Astrocyte of the spinal cord (primary cell): ENCODE results near the gene FKBP2.

Experiments
- DNase-seq: peaks from one replicate; pipeline ENCODE4 v3.0.0; 2011; ENCODE audit warnings: low read depth, low spot score
- H3K4me3 ChIP-seq: 2 replicates; pipeline ENCODE4 v1.5.1; 2011; ENCODE audit warnings: low read depth, mild to moderate bottlenecking, low read length, moderate library complexity
- CTCF ChIP-seq: IDR thresholded peaks from 2 replicates; pipeline ENCODE4 v1.5.1; 2012; ENCODE audit warnings: low read depth, mild to moderate bottlenecking, low read length, inconsistent platforms
- in situ Hi-C: cut with HindIII; loops from 2 replicates; pipeline ENCODE4 v1.10.0; 2017; ENCODE audit warnings: low sequenced_read_pairs

The FKBP2 gene

GRCh38 chr11:64267207-64267945 lies 26.5 kb downstream of the FKBP2 start:
- no peak for DNase-seq
- H3K4me3 ChIP-seq: no peak overlapping the region
- in situ Hi-C loops: no loop called here
- no peak for TF ChIP-seq CTCF

GRCh38 chr11:64268025-64268892 lies 27.4 kb downstream of the FKBP2 start:
- peak overlapping the region; percentile 58 for H3K4me3 ChIP-seq
- peak; percentile 26 for DNase-seq
- TF ChIP-seq CTCF: no peak
- in situ Hi-C loops: no loop called here

GRCh38 chr11:64268893-64269539 lies 28.1 kb downstream of the FKBP2 start:
- DNase-seq: no peak
- in situ Hi-C loops: no loop called here

GRCh38 chr11:64269540-64270220 lies 28.8 kb downstream of the FKBP2 start:
- peak overlapping the region; percentile 68 for H3K4me3 ChIP-seq
- peak; percentile 100 for DNase-seq
- TF ChIP-seq CTCF: no peak
- in situ Hi-C loops: no loop called here

More at GRCh38 chr11:64268893-64269539, 28.1 kb downstream of the FKBP2 start:
- H3K4me3 ChIP-seq: peak overlapping the region; percentile 58
- no peak for TF ChIP-seq CTCF

GRCh38 chr11:64275031-64275800 lies 34.3 kb downstream of the FKBP2 start:
- no peak for TF ChIP-seq CTCF
- H3K4me3 ChIP-seq: no peak overlapping the region
- DNase-seq: no peak
- in situ Hi-C loops: no loop called here
